CD4-positive, alpha-beta T cell treated with Interleukin-4 for 4 hours (primary cell): ENCODE results near the gene XYLB.

Experiments
- DNase-seq: peaks from one replicate; pipeline ENCODE4 v3.0.0-alpha.2; 2020

XYLB gene

GRCh38 chr3:38457111-38458003 lies 110.8 kb downstream of the XYLB start:
- no peak for DNase-seq

GRCh38 chr3:38458796-38459498 lies 112.4 kb downstream of the XYLB start:
- DNase-seq: no peak

GRCh38 chr3:38459499-38460048 lies 113.0 kb downstream of the XYLB start:
- no peak for DNase-seq

GRCh38 chr3:38460377-38461270 lies 114.0 kb downstream of the XYLB start:
- no peak for DNase-seq
